Stimulated activated CD8-positive, alpha-beta memory T cell treated with anti-CD3 and anti-CD28 coated beads, Interleukin-12 subunit alpha, Interleukin-12 subunit beta, amount 100 ng/mL, for 4 hours (primary cell): ENCODE measurements around the gene GALNT7.
A peak's percentile ranks its signal among the peaks of the same experiment; 100 is the strongest.

ENCODE experiments used
- DNase-seq: peaks from one replicate; pipeline ENCODE4 v3.0.0-alpha.2; 2020; ENCODE audit warnings: low read depth

GALNT7 gene

GRCh38 chr4:173307778-173308177 lies 139.2 kb downstream of the GALNT7 start:
- no peak for DNase-seq

- no peak for DNase-seq
Observed at GRCh38 chr4:173311368-173311767, 142.8 kb downstream of the GALNT7 start.

- no peak for DNase-seq
Observed at GRCh38 chr4:173314715-173315114, 146.1 kb downstream of the GALNT7 start.

GRCh38 chr4:173316060-173316459 lies 147.4 kb downstream of the GALNT7 start:
- no peak for DNase-seq

GRCh38 chr4:173317004-173317403 lies 148.4 kb downstream of the GALNT7 start:
- no peak for DNase-seq

GRCh38 chr4:173318240-173318639 lies 149.6 kb downstream of the GALNT7 start:
- no peak for DNase-seq

GRCh38 chr4:173318648-173319211 lies 150.1 kb downstream of the GALNT7 start:
- no peak for DNase-seq

- DNase-seq = no peak
Observed at GRCh38 chr4:173319696-173320095, 151.1 kb downstream of the GALNT7 start.

GRCh38 chr4:173325007-173325736 lies 156.6 kb downstream of the GALNT7 start:
- DNase-seq = no peak

GRCh38 chr4:173328236-173328901 lies 159.8 kb downstream of the GALNT7 start:
- no peak for DNase-seq

- no peak for DNase-seq
Observed at GRCh38 chr4:173330590-173330989, 162.0 kb downstream of the GALNT7 start.

- DNase-seq = no peak
Observed at GRCh38 chr4:173332021-173332487, 163.4 kb downstream of the GALNT7 start.

- no peak for DNase-seq
Observed at GRCh38 chr4:173332963-173333657, 164.5 kb downstream of the GALNT7 start.

- peak; percentile 30 for DNase-seq
Observed at GRCh38 chr4:173333658-173334084, 165.1 kb downstream of the GALNT7 start.

- peak; percentile 98 for DNase-seq
Observed at GRCh38 chr4:173334085-173334890, 165.7 kb downstream of the GALNT7 start, which contains the start of gene HMGB2. Gene HMGB2, minus strand, starts transcription at chr4:173334358. Its CDS starts 709 bp downstream, at chr4:173333649.

- no peak for DNase-seq
Observed at GRCh38 chr4:173334891-173335752, 166.5 kb downstream of the GALNT7 start.

GRCh38 chr4:173337463-173337862 lies 168.9 kb downstream of the GALNT7 start:
- DNase-seq = no peak

- no peak for DNase-seq
Observed at GRCh38 chr4:173343832-173344397, 175.3 kb downstream of the GALNT7 start.

GRCh38 chr4:173345648-173346047 lies 177.0 kb downstream of the GALNT7 start:
- DNase-seq = no peak

GRCh38 chr4:173346074-173346473 lies 177.5 kb downstream of the GALNT7 start:
- no peak for DNase-seq
